ENCODE results near the gene ACVR1C.

ACVR1C gene

GRCh38 chr2:157479081-157480027 lies 149.3 kb downstream of the ACVR1C start:
- no peak overlapping the region for H3K4me2 ChIP-seq (ENCODE audit: low read depth, low read length, poor library complexity, severe bottlenecking)
- no peak overlapping the region for H2AFZ ChIP-seq (ENCODE audit: low read length)
- no peak overlapping the region for H3K4me3 ChIP-seq (ENCODE audit: low read length, poor library complexity, severe bottlenecking)
- no peak overlapping the region for H3K9ac ChIP-seq (ENCODE audit: low read depth, low read length, poor library complexity, severe bottlenecking)
- no peaks in the 10 kb centered on the region for H3K4me1 ChIP-seq (ENCODE audit: insufficient read depth, low read length, poor library complexity, severe bottlenecking)
- H3K9me2 ChIP-seq (replicated peaks; ENCODE audit: low read depth, low read length): no peaks in the 10 kb centered on the region
- no peaks in the 10 kb centered on the region for H3K27me3 ChIP-seq (ENCODE audit: insufficient read depth, low read length, poor library complexity, severe bottlenecking)
- no peaks in the 10 kb centered on the region for H3K36me3 ChIP-seq (ENCODE audit: insufficient read depth, low read length)
- TF ChIP-seq, protein P1, sequence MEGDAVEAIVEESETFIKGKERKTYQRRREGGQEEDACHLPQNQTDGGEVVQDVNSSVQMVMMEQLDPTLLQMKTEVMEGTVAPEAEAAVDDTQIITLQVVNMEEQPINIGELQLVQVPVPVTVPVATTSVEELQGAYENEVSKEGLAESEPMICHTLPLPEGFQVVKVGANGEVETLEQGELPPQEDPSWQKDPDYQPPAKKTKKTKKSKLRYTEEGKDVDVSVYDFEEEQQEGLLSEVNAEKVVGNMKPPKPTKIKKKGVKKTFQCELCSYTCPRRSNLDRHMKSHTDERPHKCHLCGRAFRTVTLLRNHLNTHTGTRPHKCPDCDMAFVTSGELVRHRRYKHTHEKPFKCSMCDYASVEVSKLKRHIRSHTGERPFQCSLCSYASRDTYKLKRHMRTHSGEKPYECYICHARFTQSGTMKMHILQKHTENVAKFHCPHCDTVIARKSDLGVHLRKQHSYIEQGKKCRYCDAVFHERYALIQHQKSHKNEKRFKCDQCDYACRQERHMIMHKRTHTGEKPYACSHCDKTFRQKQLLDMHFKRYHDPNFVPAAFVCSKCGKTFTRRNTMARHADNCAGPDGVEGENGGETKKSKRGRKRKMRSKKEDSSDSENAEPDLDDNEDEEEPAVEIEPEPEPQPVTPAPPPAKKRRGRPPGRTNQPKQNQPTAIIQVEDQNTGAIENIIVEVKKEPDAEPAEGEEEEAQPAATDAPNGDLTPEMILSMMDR (conservative IDR thresholded peaks at IDR 0.05; ENCODE audit: low read length): no peak
- TF ChIP-seq EZH2phosphoT487 (IDR thresholded peaks at IDR 0.05; ENCODE audit: borderline replicate concordance): no peak
- no peaks in the 10 kb centered on the region for H3F3A ChIP-seq (ENCODE audit: low read depth)
- H3K79me2 ChIP-seq (ENCODE audit: insufficient read depth, low read length): no peaks in the 10 kb centered on the region
- H4K20me1 ChIP-seq (ENCODE audit: insufficient read depth, low read length, poor library complexity, severe bottlenecking): no peaks in the 10 kb centered on the region
- H3K9me3 ChIP-seq (ENCODE audit: insufficient read depth, low read depth, low read length): no peaks in the 10 kb centered on the region

GRCh38 chr2:157477919-157478318 lies 150.7 kb downstream of the ACVR1C start:
- Histone ChIP-seq H3K9me2 (replicated peaks; ENCODE audit: low read depth, low read length) (no peaks in the 10 kb centered on the region), H3K4me2 (ENCODE audit: low read depth, low read length, poor library complexity, severe bottlenecking) (no peak overlapping the region), H2AFZ (ENCODE audit: low read length) (no peak overlapping the region), H3K9ac (ENCODE audit: low read depth, low read length, poor library complexity, severe bottlenecking) (no peak overlapping the region), H3K27me3 (ENCODE audit: insufficient read depth, low read length, poor library complexity, severe bottlenecking) (no peaks in the 10 kb centered on the region), H3F3A (ENCODE audit: low read depth) (no peaks in the 10 kb centered on the region), H3K79me2 (ENCODE audit: insufficient read depth, low read length) (no peaks in the 10 kb centered on the region), H3K4me1 (ENCODE audit: insufficient read depth, low read length, poor library complexity, severe bottlenecking) (no peaks in the 10 kb centered on the region), H4K20me1 (ENCODE audit: insufficient read depth, low read length, poor library complexity, severe bottlenecking) (no peaks in the 10 kb centered on the region), H3K4me3 (ENCODE audit: low read length, poor library complexity, severe bottlenecking) (no peak overlapping the region), H3K36me3 (ENCODE audit: insufficient read depth, low read length) (no peaks in the 10 kb centered on the region), H3K9me3 (ENCODE audit: insufficient read depth, low read depth, low read length) (no peaks in the 10 kb centered on the region)
- TF ChIP-seq, protein P1 (conservative IDR thresholded peaks at IDR 0.05; ENCODE audit: low read length): no peak
- TF ChIP-seq EZH2phosphoT487 (IDR thresholded peaks at IDR 0.05; ENCODE audit: borderline replicate concordance): no peak

- Histone ChIP-seq H4K20me1 (ENCODE audit: insufficient read depth, low read length, poor library complexity, severe bottlenecking) (no peaks in the 10 kb centered on the region), H3K27me3 (ENCODE audit: insufficient read depth, low read length, poor library complexity, severe bottlenecking) (no peaks in the 10 kb centered on the region), H3K9ac (ENCODE audit: low read depth, low read length, poor library complexity, severe bottlenecking) (no peak overlapping the region), H2AFZ (ENCODE audit: low read length) (no peak overlapping the region), H3K4me1 (ENCODE audit: insufficient read depth, low read length, poor library complexity, severe bottlenecking) (no peaks in the 10 kb centered on the region), H3K4me2 (ENCODE audit: low read depth, low read length, poor library complexity, severe bottlenecking) (no peak overlapping the region), H3K36me3 (ENCODE audit: insufficient read depth, low read length) (no peaks in the 10 kb centered on the region), H3K9me3 (ENCODE audit: insufficient read depth, low read depth, low read length) (no peaks in the 10 kb centered on the region), H3K4me3 (ENCODE audit: low read length, poor library complexity, severe bottlenecking) (no peak overlapping the region), H3K79me2 (ENCODE audit: insufficient read depth, low read length) (no peaks in the 10 kb centered on the region), H3F3A (ENCODE audit: low read depth) (no peaks in the 10 kb centered on the region), H3K9me2 (replicated peaks; ENCODE audit: low read depth, low read length) (no peaks in the 10 kb centered on the region)
- TF ChIP-seq EZH2phosphoT487 (IDR thresholded peaks at IDR 0.05; ENCODE audit: borderline replicate concordance): no peak
- TF ChIP-seq, protein P1 (conservative IDR thresholded peaks at IDR 0.05; ENCODE audit: low read length): no peak
These were observed 151.5 kb downstream of the ACVR1C start for GRCh38 chr2:157476953-157477709.

Data from Loucy (cell line).